ENCODE results near the gene ANKZF1. TPM values are rescaled to one million over a fixed set of nuclear protein-coding genes. Genes with fewer than 3 reads are reported as not detected.

Gene ANKZF1
- total and polyA plus RNA-seq, 10 of the 15 experiments (the other 5 are each of a cell fraction or from before 2014, with no cell fraction given): 3.1 to 104 (median 35.0) TPM

- TF ChIP-seq E2F8 (IDR thresholded peaks at IDR 0.05; ENCODE audit: low read depth, partially characterized antibody): no peak
- no peak for TF ChIP-seq SREBF2 (IDR thresholded peaks at IDR 0.05; ENCODE audit: low read length)
- TF ChIP-seq CEBPZ (IDR thresholded peaks at IDR 0.05; ENCODE audit: low read depth, low read length): no peak
- TF ChIP-seq REST (IDR thresholded peaks at IDR 0.05; ENCODE audit: low read depth, low read length): no peak
- no peak for TF ChIP-seq ZNF24 (IDR thresholded peaks at IDR 0.05)
- no peak for TF ChIP-seq SPI1 (IDR thresholded peaks at IDR 0.05; ENCODE audit: borderline replicate concordance, insufficient read depth, low read depth, low read length)
- no peak for TF ChIP-seq PAX8 (IDR thresholded peaks at IDR 0.05)
Observed at GRCh38 chr2:219266886-219267285, 37.3 kb downstream of the ANKZF1 start (continued).
